ENCODE measurements around the gene MMEL1. TPM values are rescaled to one million over a fixed set of nuclear protein-coding genes. Genes with fewer than 3 reads are reported as not detected.

Gene MMEL1
- total and polyA plus RNA-seq, 2 of the 13 experiments (the other 11 are each of a cell fraction or from before 2014, with no cell fraction given): 0.48 TPM; not detected in 1

DNA sequence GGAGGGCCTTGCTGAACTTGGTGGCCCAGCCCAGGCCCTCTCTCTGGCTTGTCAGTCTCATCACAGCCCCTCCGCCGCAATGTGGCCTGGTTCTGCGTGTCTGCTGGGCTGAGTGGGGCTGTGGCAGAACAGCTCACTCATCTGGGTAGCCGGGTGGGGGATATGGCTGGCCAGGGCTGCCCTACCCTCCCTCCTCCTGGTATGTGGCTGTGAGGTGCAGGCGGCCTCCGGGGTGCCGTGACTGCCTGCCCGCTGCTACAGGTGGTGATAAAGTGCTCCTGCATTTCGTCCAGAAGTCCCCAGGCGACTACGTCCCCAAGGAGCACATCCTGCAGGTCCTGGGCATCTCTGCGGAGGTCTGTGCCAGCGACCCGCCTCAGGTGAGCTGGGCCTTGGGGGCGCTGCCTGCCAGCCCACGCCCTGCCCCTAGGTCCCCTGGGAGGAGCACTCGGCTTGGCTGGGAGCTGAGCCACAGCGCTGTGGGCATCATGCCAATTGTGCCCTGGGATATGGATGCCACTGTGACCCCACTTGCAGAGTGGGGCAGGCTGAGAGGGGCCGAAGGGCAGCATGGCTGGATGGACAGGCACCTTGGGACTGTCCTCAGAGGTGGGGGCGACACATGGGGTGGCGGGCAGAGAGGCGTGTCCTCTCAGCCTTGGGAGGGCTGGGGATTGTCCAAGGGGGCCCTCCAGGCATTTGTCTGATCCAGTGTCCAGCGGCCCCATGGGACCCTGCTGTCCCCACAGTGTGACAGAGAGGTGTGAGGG is 44.0 kb downstream of the MMEL1 start (continued):
- TF ChIP-seq, protein P1, sequence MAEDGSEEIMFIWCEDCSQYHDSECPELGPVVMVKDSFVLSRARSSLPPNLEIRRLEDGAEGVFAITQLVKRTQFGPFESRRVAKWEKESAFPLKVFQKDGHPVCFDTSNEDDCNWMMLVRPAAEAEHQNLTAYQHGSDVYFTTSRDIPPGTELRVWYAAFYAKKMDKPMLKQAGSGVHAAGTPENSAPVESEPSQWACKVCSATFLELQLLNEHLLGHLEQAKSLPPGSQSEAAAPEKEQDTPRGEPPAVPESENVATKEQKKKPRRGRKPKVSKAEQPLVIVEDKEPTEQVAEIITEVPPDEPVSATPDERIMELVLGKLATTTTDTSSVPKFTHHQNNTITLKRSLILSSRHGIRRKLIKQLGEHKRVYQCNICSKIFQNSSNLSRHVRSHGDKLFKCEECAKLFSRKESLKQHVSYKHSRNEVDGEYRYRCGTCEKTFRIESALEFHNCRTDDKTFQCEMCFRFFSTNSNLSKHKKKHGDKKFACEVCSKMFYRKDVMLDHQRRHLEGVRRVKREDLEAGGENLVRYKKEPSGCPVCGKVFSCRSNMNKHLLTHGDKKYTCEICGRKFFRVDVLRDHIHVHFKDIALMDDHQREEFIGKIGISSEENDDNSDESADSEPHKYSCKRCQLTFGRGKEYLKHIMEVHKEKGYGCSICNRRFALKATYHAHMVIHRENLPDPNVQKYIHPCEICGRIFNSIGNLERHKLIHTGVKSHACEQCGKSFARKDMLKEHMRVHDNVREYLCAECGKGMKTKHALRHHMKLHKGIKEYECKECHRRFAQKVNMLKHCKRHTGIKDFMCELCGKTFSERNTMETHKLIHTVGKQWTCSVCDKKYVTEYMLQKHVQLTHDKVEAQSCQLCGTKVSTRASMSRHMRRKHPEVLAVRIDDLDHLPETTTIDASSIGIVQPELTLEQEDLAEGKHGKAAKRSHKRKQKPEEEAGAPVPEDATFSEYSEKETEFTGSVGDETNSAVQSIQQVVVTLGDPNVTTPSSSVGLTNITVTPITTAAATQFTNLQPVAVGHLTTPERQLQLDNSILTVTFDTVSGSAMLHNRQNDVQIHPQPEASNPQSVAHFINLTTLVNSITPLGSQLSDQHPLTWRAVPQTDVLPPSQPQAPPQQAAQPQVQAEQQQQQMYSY (CRISPR knock-in tag; IDR thresholded peaks at IDR 0.05): no peak
- no peak for TF ChIP-seq ZNF558 (CRISPR knock-in tag; IDR thresholded peaks at IDR 0.05; ENCODE audit: borderline replicate concordance)

DNA sequence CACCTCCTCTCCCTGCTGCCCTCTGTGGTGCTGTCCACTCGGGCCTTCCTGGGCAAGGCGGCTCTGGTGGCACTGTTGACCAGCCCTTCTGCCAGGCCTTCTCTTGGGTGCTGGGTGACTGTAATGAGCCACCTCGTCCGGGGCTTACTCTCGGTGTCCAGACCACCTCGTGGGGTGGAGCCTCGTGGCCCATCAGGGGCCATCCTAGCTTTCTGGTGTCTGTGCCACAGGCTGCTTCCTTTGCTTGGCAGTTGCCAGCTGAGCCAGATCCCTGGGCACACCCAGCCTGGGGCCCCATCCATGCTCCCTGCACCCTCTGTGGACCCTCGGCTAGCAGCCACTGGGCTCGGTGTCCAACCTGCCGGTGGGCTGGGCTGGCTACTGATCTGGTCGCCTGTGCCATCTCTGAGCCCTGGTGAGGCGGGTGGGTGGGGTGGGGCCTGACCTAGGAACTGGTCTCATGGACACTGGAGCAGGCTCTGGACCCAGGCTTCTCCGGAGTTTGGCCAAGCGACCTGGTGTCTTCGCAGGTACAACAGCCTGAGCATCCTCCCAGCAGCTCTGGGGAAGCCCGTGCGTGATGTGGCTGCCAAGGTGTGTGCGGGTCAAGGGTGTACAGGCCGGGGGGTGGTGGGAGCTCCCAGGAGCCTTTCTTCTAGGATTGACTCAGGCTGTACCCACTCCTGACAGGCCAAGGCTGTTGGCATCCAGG is 44.8 kb downstream of the MMEL1 start:
- CTCF ChIA-PET (ENCODE audit: low intra/inter-chr PET ratio, low total read pairs): no interaction called here
- in situ Hi-C loops (cut with HindIII; ENCODE audit: extremely low pct_ligation_motif_present, low pct_unique_long_range_greater_than_20kb): no loop called here
- TF ChIP-seq RFX1 (IDR thresholded peaks at IDR 0.05) (no peak), KDM2A (CRISPR knock-in tag; IDR thresholded peaks at IDR 0.05; ENCODE audit: borderline replicate concordance, low read depth) (no peak), MTERF4 (CRISPR knock-in tag; IDR thresholded peaks at IDR 0.05) (no peak), ETS1 (CRISPR knock-in tag; IDR thresholded peaks at IDR 0.05) (no peak), ZNF484 (CRISPR knock-in tag; IDR thresholded peaks at IDR 0.05; ENCODE audit: borderline replicate concordance, low read depth) (no peak), ZNF776 (CRISPR knock-in tag; IDR thresholded peaks at IDR 0.05) (no peak), ATAD3A (CRISPR knock-in tag; IDR thresholded peaks at IDR 0.05) (no peak), MYNN (CRISPR knock-in tag; IDR thresholded peaks at IDR 0.05; ENCODE audit: low read depth) (no peak), FOXJ3 (CRISPR knock-in tag; IDR thresholded peaks at IDR 0.05; ENCODE audit: borderline replicate concordance) (no peak), ZNF713 (CRISPR knock-in tag; IDR thresholded peaks at IDR 0.05) (no peak)
- TF ChIP-seq, protein P2, sequence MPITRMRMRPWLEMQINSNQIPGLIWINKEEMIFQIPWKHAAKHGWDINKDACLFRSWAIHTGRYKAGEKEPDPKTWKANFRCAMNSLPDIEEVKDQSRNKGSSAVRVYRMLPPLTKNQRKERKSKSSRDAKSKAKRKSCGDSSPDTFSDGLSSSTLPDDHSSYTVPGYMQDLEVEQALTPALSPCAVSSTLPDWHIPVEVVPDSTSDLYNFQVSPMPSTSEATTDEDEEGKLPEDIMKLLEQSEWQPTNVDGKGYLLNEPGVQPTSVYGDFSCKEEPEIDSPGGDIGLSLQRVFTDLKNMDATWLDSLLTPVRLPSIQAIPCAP (CRISPR knock-in tag; IDR thresholded peaks at IDR 0.05; ENCODE audit: low read depth): no peak

More for the DNA sequence above, 44.8 kb downstream of the MMEL1 start:
- no peak for DNase-seq (ENCODE audit: low spot score)
- Histone ChIP-seq H3K9me3 (ENCODE audit: low read length) (no peaks in the 10 kb centered on the region), H3K27me3 (ENCODE audit: control insufficient read depth in 1 of 2, insufficient read depth in 2 of 2, low read length in 2 of 2) (peaks cover 0 to 4% of the 10 kb centered on the region in 2 experiments; a peak in 4 of 5 replicates), H2AFZ (ENCODE audit: low read length) (no peak overlapping the region), H3K4me2 (ENCODE audit: low read depth, low read length) (peak overlapping the region; percentile 88), H3K4me1 (ENCODE audit: insufficient read depth, low read length) (peaks cover 33% of the 10 kb centered on the region), H3K79me2 (ENCODE audit: insufficient read depth, low read length) (no peaks in the 10 kb centered on the region), H3K9ac (ENCODE audit: insufficient read depth, low read depth, low read length) (peak overlapping the region; percentile 76; the same call in 1 of the 2 replicates), H3K36me3 (replicated peaks in 1 of 2; ENCODE audit: control insufficient read depth in 1 of 2, insufficient read depth in 2 of 2, low read length in 2 of 2) (no peaks in the 10 kb centered on the region), H3K4me3 (replicated peaks in 1 of 3; ENCODE audit: insufficient read depth in 1 of 3, low read depth in 2 of 3, low read length in 3 of 3) (peak overlapping the region; percentile 79 to 95 (median 90); a peak in 2 of 6 replicates), H3K27ac (ENCODE audit: extremely low read length, insufficient read depth, low read length) (no peak overlapping the region), H4K20me1 (ENCODE audit: insufficient read depth, low read length) (no peaks in the 10 kb centered on the region)
- POLR2A ChIA-PET: interaction anchor here (0.9 kb wide), 1 partner anchor 10 kb away, joined by 3 read pairs; no protein-coding TSS in a partner anchor
- intact Hi-C loops (cut with micrococcal nuclease; ENCODE audit: unreplicated experiment): loop anchor here (10.0 kb wide), 1 partner anchor 47 kb away; the partner anchor contains the start of gene MMEL1
- WGBS (ENCODE audit: low lambda C conversion rate): 96% methylated on average over 5 of the region's 19 CpGs
- no TSS peak for BruUV-seq (replicated peaks)
- no peak for ATAC-seq
- FAIRE-seq: no peak

Measured in HepG2 (cell line).